ENCODE results near the gene CEP170. TPM values are rescaled to one million over a fixed set of nuclear protein-coding genes. Genes with fewer than 3 reads are reported as not detected.

CEP170 gene
- total RNA-seq, 1 experiment from 2014 or later = 94.7 TPM

DNA sequence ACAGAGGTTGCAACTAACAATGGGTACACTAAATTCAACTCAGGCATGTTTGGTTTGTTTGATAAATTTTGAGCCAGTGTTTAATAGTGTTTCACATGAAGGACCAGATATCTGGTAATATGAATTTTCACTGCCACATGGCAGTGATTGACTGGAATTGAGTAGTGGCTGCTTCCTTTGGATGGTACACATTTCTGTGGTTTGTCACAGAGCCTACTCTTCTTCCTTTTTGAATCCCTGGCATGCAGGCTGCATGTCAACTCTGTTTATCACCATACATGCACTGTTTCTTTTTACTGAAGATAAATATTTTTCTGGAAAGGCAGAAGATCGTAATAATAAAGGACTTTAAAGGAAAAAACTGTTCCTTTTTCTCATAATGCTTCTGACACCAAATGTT lies 36.2 kb upstream of the CEP170 start:
- TF ChIP-seq GTF2I (CRISPR knock-in tag; conservative IDR thresholded peaks at IDR 0.05) (no peak), USF2 (CRISPR knock-in tag; IDR thresholded peaks at IDR 0.05) (no peak), FOXJ3 (CRISPR knock-in tag; IDR thresholded peaks at IDR 0.05; ENCODE audit: borderline replicate concordance) (no peak), SOX15 (CRISPR knock-in tag; IDR thresholded peaks at IDR 0.05) (no peak), NR2C2 (CRISPR knock-in tag; IDR thresholded peaks at IDR 0.05) (no peak), ETV6 (CRISPR knock-in tag; IDR thresholded peaks at IDR 0.05) (no peak), ZNF416 (CRISPR knock-in tag; IDR thresholded peaks at IDR 0.05) (no peak), NFATC4 (CRISPR knock-in tag; IDR thresholded peaks at IDR 0.05) (no peak), STAT6 (CRISPR knock-in tag; conservative IDR thresholded peaks at IDR 0.05; ENCODE audit: low read depth) (no peak), ZMAT4 (CRISPR knock-in tag; IDR thresholded peaks at IDR 0.05) (no peak), FOXP4 (CRISPR knock-in tag; IDR thresholded peaks at IDR 0.05) (no peak), AFF4 (CRISPR knock-in tag; IDR thresholded peaks at IDR 0.05; ENCODE audit: borderline replicate concordance) (no peak), CTCF (IDR thresholded peaks at IDR 0.05) (no peak)
- TF ChIP-seq, protein P1, sequence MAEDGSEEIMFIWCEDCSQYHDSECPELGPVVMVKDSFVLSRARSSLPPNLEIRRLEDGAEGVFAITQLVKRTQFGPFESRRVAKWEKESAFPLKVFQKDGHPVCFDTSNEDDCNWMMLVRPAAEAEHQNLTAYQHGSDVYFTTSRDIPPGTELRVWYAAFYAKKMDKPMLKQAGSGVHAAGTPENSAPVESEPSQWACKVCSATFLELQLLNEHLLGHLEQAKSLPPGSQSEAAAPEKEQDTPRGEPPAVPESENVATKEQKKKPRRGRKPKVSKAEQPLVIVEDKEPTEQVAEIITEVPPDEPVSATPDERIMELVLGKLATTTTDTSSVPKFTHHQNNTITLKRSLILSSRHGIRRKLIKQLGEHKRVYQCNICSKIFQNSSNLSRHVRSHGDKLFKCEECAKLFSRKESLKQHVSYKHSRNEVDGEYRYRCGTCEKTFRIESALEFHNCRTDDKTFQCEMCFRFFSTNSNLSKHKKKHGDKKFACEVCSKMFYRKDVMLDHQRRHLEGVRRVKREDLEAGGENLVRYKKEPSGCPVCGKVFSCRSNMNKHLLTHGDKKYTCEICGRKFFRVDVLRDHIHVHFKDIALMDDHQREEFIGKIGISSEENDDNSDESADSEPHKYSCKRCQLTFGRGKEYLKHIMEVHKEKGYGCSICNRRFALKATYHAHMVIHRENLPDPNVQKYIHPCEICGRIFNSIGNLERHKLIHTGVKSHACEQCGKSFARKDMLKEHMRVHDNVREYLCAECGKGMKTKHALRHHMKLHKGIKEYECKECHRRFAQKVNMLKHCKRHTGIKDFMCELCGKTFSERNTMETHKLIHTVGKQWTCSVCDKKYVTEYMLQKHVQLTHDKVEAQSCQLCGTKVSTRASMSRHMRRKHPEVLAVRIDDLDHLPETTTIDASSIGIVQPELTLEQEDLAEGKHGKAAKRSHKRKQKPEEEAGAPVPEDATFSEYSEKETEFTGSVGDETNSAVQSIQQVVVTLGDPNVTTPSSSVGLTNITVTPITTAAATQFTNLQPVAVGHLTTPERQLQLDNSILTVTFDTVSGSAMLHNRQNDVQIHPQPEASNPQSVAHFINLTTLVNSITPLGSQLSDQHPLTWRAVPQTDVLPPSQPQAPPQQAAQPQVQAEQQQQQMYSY (CRISPR knock-in tag; IDR thresholded peaks at IDR 0.05) = no peak
- TF ChIP-seq, protein P2, sequence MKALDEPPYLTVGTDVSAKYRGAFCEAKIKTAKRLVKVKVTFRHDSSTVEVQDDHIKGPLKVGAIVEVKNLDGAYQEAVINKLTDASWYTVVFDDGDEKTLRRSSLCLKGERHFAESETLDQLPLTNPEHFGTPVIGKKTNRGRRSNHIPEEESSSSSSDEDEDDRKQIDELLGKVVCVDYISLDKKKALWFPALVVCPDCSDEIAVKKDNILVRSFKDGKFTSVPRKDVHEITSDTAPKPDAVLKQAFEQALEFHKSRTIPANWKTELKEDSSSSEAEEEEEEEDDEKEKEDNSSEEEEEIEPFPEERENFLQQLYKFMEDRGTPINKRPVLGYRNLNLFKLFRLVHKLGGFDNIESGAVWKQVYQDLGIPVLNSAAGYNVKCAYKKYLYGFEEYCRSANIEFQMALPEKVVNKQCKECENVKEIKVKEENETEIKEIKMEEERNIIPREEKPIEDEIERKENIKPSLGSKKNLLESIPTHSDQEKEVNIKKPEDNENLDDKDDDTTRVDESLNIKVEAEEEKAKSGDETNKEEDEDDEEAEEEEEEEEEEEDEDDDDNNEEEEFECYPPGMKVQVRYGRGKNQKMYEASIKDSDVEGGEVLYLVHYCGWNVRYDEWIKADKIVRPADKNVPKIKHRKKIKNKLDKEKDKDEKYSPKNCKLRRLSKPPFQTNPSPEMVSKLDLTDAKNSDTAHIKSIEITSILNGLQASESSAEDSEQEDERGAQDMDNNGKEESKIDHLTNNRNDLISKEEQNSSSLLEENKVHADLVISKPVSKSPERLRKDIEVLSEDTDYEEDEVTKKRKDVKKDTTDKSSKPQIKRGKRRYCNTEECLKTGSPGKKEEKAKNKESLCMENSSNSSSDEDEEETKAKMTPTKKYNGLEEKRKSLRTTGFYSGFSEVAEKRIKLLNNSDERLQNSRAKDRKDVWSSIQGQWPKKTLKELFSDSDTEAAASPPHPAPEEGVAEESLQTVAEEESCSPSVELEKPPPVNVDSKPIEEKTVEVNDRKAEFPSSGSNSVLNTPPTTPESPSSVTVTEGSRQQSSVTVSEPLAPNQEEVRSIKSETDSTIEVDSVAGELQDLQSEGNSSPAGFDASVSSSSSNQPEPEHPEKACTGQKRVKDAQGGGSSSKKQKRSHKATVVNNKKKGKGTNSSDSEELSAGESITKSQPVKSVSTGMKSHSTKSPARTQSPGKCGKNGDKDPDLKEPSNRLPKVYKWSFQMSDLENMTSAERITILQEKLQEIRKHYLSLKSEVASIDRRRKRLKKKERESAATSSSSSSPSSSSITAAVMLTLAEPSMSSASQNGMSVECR (CRISPR knock-in tag; IDR thresholded peaks at IDR 0.05; ENCODE audit: borderline replicate concordance) = no peak
- H3K36me3 Mint-ChIP-seq = peaks cover 10% of the 10 kb centered on the region; the same call in 1 of the 2 replicates
- H3K27me3 Mint-ChIP-seq (ENCODE audit: low read depth) = no peaks in the 10 kb centered on the region
- ChIA-PET CTCF (no interaction called here), POLR2A (no interaction called here)
- H3K27ac Mint-ChIP-seq = no peak overlapping the region
- no peak overlapping the region for H3K4me3 Mint-ChIP-seq
- no peaks in the 10 kb centered on the region for H3K9me3 Mint-ChIP-seq
- DNase-seq (ENCODE audit: low spot score) (no peak), ATAC-seq (no peak)
- H3K4me1 Mint-ChIP-seq = peaks cover 18% of the 10 kb centered on the region

Measured in WTC11 (cell line).